ENCODE data around the gene PBX1. TPM values are rescaled to one million over a fixed set of nuclear protein-coding genes. Genes with fewer than 3 reads are reported as not detected.

The PBX1 gene
- total and polyA plus RNA-seq, 12 donors = 13.3 to 91.8 (median 62.7) TPM

GRCh38 chr1:164771041-164771618 is 212.1 kb downstream of the PBX1 start:
- intact Hi-C loops (cut with DNase I) = loop anchor here in 2 of 10 donors (5.0 to 10.0 kb wide), 2 partner anchors 64 to 66 kb away; no protein-coding TSS in a partner anchor
- H3K36me3 ChIP-seq = no peaks in the 10 kb centered on the region
- H3K27me3 ChIP-seq = no peaks in the 10 kb centered on the region
- H3K27ac ChIP-seq = peak overlapping the region in 8 of 10 donors; percentile 48 to 73 (median 60)
- 53 to 59% methylated on average over 8 of the region's 8 CpGs for WGBS, 2 donors
- H3K9me3 ChIP-seq = no peaks in the 10 kb centered on the region
- no peak overlapping the region for H3K4me3 ChIP-seq
- peaks cover 9 to 91% (median 62%) of the 10 kb centered on the region in 9 donors for H3K4me1 ChIP-seq
- TF ChIP-seq, protein P1, sequence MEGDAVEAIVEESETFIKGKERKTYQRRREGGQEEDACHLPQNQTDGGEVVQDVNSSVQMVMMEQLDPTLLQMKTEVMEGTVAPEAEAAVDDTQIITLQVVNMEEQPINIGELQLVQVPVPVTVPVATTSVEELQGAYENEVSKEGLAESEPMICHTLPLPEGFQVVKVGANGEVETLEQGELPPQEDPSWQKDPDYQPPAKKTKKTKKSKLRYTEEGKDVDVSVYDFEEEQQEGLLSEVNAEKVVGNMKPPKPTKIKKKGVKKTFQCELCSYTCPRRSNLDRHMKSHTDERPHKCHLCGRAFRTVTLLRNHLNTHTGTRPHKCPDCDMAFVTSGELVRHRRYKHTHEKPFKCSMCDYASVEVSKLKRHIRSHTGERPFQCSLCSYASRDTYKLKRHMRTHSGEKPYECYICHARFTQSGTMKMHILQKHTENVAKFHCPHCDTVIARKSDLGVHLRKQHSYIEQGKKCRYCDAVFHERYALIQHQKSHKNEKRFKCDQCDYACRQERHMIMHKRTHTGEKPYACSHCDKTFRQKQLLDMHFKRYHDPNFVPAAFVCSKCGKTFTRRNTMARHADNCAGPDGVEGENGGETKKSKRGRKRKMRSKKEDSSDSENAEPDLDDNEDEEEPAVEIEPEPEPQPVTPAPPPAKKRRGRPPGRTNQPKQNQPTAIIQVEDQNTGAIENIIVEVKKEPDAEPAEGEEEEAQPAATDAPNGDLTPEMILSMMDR (IDR thresholded peaks at IDR 0.05) = no peak
- ATAC-seq = no peak
- no peak for DNase-seq

- H3K9me3 ChIP-seq = no peaks in the 10 kb centered on the region
- TF ChIP-seq, protein P1 (IDR thresholded peaks at IDR 0.05) = no peak
- peaks cover 9 to 85% (median 56%) of the 10 kb centered on the region in 9 donors for H3K4me1 ChIP-seq
- ATAC-seq (peak in 4 of 8 donors; percentile 8 to 31 (median 27)), DNase-seq (no peak)
- no peak overlapping the region for H3K4me3 ChIP-seq
- H3K27ac ChIP-seq = peak overlapping the region in 8 of 10 donors; percentile 48 to 73 (median 60)
- 34 to 39% methylated on average over 7 of the region's 7 CpGs for WGBS, 2 donors
- H3K36me3 ChIP-seq = no peaks in the 10 kb centered on the region
- H3K27me3 ChIP-seq = no peaks in the 10 kb centered on the region
- intact Hi-C loops (cut with DNase I) = loop anchor here in 2 of 10 donors (5.0 to 10.0 kb wide), 2 partner anchors 64 to 67 kb away; no protein-coding TSS in a partner anchor
Measured at GRCh38 chr1:164771619-164772361, 212.8 kb downstream of the PBX1 start.

DNA sequence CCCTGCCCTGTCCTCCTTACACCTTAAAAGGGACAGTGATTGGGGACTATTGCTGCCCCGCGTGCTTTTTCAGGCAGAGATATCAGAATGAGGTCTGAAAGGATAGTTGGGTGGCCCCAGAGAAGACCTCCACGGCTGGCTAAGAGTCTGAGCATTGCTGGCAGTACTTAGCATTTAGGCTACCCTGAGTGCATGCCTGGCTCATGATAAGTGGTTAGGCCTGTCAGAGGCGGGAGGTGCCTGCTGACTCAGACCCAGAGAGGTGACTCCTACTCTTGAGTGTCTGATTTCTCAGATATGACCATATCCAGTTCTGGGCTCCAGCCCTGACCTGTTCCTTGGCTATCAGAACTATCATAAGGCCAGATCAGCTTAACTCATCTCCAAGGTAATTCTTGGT is 213.7 kb downstream of the PBX1 start:
- TF ChIP-seq, protein P1 (IDR thresholded peaks at IDR 0.05) = no peak
- intact Hi-C loops (cut with DNase I) = loop anchor here in 3 of 10 donors (1.0 to 10.0 kb wide), 3 partner anchors 32 to 68 kb away; no protein-coding TSS in a partner anchor
- 45 to 67% methylated on average over 4 of the region's 4 CpGs for WGBS, 2 donors

DNA sequence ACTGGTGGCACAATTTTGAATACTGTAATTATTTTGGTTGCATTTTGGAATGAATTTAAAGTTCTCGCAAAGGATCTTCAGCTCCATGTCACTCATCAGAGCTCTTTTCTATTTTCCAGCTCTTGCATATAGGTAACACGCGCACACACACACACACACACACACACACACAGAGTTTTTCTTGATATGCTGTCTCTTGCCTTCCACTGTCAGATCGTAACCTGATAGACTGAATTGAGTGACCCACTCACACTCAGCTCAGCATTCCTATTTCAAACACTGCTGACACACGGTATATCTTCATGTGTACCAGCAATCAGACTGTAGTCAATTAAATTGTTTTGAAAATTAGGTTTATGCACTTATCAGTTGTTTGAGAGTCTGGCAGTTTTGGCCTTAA is 214.1 kb downstream of the PBX1 start:
- no peaks in the 10 kb centered on the region for H3K36me3 ChIP-seq
- peaks cover 9 to 74% (median 44%) of the 10 kb centered on the region in 9 donors for H3K4me1 ChIP-seq
- intact Hi-C loops (cut with DNase I) = loop anchor here in 3 of 10 donors (1.0 to 10.0 kb wide), 3 partner anchors 33 to 68 kb away; no protein-coding TSS in a partner anchor
- no peaks in the 10 kb centered on the region for H3K9me3 ChIP-seq
- H3K4me3 ChIP-seq = no peak overlapping the region
- H3K27ac ChIP-seq = peak overlapping the region in 8 of 10 donors; percentile 1 to 73 (median 57)
- no peak for DNase-seq
- H3K27me3 ChIP-seq = no peaks in the 10 kb centered on the region
- TF ChIP-seq, protein P1 (IDR thresholded peaks at IDR 0.05) = no peak
- ATAC-seq = no peak
- 70 to 75% methylated on average over 5 of the region's 5 CpGs for WGBS, 2 donors

More for the DNA sequence above, 213.7 kb downstream of the PBX1 start:
- ATAC-seq = peak; percentile 66 to 94 (median 86)
- Histone ChIP-seq H3K4me1 (peaks cover 9 to 77% (median 48%) of the 10 kb centered on the region in 9 donors), H3K9me3 (no peaks in the 10 kb centered on the region), H3K36me3 (no peaks in the 10 kb centered on the region), H3K27ac (peak overlapping the region in 9 of 10 donors; percentile 1 to 73 (median 57)), H3K4me3 (no peak overlapping the region), H3K27me3 (no peaks in the 10 kb centered on the region)
- DNase-seq = peak; percentile 45 to 55

Data from heart right ventricle (tissue), 16 donors.